HG03520 (cell line): ENCODE results near the gene SEC16A.

Experiments used
- ATAC-seq: cut with Tn5 transposase; IDR thresholded peaks from one replicate; pipeline ENCODE4 v1.9.1; 2021; ENCODE audit warnings: mild to moderate bottlenecking, moderate library complexity; ENCODE audit not compliant: unreplicated experiment

SEC16A gene

GRCh38 chr9:136482793-136483588 lies at the start of gene SEC16A:
Gene SEC16A (minus strand): TSS chr9:136483040. CDS start chr9:136477615, 5,425 bp downstream.
- peak; percentile 44 for ATAC-seq

GRCh38 chr9:136531904-136532798 lies 49.3 kb upstream of the SEC16A start:
- no peak for ATAC-seq

- ATAC-seq, result no peak
Measured at GRCh38 chr9:136531186-136531903, 48.5 kb upstream of the SEC16A start.

GRCh38 chr9:136530461-136531089 lies 47.7 kb upstream of the SEC16A start:
- ATAC-seq, result no peak

- ATAC-seq, result no peak
Measured at GRCh38 chr9:136529516-136530460, 46.9 kb upstream of the SEC16A start.

- ATAC-seq, result no peak
Measured at GRCh38 chr9:136528716-136529341, 46.0 kb upstream of the SEC16A start.

- no peak for ATAC-seq
Measured at GRCh38 chr9:136527721-136528710, 45.2 kb upstream of the SEC16A start.

GRCh38 chr9:136527131-136527530 lies 44.3 kb upstream of the SEC16A start:
- ATAC-seq, result no peak

GRCh38 chr9:136526625-136527066 lies 43.8 kb upstream of the SEC16A start:
- ATAC-seq, result no peak

GRCh38 chr9:136525841-136526499 lies 43.1 kb upstream of the SEC16A start:
- no peak for ATAC-seq

GRCh38 chr9:136525207-136525606 lies 42.4 kb upstream of the SEC16A start:
- ATAC-seq, result no peak

- ATAC-seq, result no peak
Measured at GRCh38 chr9:136522314-136523237, 39.7 kb upstream of the SEC16A start.

- no peak for ATAC-seq
Measured at GRCh38 chr9:136521537-136521936, 38.7 kb upstream of the SEC16A start.

GRCh38 chr9:136520053-136520540 lies 37.3 kb upstream of the SEC16A start:
- no peak for ATAC-seq

- ATAC-seq, result no peak
Measured at GRCh38 chr9:136519263-136520052, 36.6 kb upstream of the SEC16A start.
